Measurements from ENCODE around the gene LCP1.

LCP1 gene

DNA sequence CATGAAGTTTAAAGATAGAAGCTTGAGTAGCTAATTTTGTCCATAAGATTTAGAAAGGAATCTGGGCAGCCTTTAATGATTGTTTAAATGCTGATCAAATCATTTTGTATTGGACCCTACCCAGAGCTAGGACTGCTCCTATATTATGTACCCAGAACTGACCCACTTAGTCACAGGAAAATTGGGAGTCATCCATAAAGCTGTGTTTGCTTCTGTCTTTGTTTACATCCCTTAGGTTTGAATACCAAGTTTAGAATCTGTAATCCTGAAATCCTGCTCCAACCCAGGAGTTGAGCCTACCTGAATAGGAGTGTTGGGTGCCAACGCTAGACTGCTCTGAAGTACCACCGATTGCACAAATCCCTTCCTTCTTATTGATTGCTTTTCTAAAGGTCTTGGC lies 23.8 kb downstream of the LCP1 start:
- DNase-seq = no peak

DNA sequence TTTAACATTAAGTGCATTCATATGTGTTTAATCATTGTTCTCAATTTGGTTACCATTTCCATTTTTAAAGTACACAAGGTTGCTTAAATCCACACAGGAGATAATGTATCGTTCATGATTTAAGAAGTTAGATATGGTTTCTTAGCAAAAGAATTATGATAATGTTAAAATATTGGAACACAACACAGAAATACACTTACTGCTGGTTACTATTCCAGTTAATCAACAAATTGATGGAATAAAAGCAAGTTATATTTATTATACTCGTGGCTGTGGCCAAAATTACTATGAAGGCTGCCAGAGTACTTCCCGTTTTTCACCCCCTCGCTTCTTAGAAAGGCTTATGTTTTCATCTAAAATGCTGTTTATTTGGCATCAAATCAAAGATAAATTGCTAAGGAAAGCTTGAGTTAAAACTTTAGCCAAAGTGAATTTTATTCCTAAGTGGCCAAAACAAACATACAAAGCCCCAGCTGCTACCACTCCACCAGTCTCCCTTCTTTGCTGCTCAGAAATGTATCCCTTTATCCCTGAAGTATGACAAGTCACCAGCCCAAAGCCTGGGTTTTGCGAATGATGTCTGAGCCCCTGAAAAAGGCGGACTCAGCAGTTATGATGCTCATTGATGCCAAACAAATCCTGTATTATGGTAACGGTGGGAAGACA lies 27.7 kb downstream of the LCP1 start:
- DNase-seq = no peak

DNA sequence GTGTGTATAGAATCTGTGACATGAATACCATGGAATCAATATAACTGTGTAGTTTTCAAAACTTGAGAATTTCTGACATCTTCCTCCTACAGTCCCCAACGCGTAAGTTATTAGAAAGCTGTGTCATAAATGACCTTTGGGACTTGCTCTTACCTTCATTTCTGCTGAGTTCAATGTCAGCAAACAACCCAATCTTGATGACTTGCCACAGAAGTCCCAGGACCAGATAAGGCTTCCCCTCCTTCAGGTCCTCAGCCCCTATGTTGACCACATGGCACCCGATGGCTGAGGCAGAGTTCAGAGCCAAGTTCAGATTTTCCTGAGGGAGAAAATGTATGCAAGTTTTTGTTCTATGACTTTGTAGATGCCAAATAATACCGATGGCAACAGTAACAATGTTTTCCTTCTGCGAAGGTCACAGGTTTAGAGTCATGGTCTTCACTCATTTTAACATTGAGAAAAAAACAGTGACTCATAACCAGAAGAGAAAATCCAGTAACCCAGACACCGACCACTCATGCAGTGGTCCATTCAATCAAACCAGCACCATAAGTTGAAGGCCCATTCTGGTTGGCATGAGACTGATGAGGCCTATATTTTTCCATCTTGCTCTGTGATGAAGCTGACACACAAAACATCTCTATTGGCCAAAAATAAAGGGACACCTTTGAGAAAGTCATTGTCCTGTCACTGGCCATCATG lies 29.2 kb downstream of the LCP1 start:
- no peak for DNase-seq

DNA sequence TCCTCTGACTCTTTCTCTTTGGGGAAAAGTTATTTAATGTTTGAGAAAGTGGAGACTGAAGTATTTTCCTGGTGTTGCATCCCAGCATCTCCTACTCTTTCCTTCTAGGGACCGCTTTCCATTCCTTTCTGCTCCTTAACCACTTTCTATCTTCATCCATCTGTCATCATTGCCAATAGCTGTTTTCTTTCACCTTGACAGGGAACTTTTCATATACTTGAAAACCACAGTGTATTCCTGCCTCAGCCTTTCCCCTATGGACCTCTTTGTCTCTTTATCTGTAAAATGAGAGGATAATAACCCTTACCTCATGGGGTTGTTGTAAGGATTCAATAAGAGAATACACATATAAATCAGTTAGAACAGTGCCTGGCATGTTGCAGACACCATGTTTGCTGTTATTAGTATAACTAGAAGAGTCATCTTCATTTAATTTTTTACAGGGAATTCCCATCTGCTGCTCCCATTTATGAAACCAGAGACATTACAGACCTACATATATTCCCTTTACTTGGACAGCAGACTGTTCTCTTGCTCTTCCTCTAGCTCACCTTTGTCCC lies 31.8 kb downstream of the LCP1 start:
- DNase-seq = no peak

DNA sequence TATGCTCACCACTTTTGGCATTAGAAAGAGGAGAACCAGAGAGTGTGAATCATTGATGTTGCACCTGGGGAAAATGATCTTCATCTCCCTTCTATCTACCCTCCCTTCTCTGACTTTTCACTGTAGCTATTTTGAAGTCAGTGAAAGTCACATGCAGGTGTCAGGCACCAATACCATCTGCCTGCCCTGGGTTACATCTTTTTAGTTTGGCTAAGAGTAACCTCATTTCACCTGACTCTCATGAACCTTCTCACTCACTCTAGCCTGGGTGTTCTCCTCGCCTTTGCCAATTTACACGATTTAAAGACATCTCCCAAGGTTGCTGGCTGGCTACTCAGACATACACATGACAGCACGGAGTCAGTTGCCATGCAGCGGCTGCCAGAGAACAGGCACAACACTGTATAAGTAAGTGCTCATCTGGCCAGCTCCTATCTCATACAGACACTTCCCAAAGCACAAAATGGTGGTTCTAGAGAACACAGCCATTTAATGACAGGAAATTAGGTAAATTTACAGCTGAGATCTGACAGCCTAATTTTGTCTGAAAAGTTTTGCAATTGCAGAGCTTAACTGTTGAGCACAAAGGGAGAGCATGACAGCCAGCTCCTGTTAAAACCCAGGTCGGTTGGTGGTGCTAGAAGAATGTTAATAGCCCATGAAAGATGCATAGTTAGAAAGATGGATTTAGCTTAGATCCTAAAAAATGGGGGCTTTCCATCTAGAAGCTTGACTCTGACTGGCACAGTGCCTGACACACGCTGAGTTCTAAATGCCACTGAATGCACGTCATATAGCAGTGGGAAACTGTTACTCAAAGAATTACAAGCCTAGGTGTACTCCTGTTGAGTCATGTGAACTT lies 32.5 kb downstream of the LCP1 start:
- DNase-seq = no peak

DNA sequence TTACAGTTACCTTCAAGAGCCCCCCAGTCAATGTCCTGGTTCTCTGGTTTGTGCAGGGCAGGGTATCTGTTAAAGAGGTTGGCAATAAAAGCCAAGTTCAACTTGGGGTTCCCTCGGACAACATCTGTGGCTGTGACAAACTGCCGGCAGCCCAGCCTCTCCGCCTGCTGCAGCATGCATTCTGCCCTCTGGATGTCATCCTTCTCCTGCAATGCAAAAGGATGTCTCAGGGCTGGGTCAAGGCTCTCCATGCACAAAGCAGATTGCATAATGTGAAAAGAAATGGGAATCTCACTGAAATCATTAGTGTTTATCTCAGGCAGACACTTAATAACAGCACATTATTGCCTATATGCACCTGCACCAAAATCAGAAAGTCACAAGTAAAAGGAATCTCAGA lies 35.1 kb downstream of the LCP1 start:
- DNase-seq = no peak

- DNase-seq = no peak
These were observed 36.0 kb downstream of the LCP1 start for GRCh38 chr13:46145950-46146349.

GRCh38 chr13:46145135-46145534 lies 36.8 kb downstream of the LCP1 start:
- no peak for DNase-seq

DNA sequence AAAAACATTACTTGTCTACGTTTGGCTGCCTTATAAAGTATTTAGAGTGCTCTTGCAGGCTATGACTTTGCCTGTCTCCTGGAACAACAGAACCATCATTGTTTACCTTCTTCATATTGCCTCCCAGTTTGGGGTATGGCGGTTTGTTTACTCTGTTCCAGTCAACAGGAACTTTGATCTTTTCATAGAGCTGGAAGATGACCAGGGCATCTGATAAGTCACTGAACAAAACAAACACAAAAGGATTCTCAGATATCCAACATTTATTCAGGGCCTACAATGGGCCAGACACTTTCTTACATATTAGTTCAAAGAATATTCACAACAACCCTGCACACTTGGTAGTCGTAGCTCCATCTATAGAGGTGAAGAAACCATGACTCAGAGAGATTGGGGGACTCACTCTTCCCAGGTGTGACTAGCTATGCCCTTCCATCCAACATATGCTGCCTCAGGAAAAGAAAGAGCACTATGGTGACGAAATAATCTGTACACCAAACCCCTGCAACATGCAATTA lies 38.7 kb downstream of the LCP1 start:
- no peak for DNase-seq

DNA sequence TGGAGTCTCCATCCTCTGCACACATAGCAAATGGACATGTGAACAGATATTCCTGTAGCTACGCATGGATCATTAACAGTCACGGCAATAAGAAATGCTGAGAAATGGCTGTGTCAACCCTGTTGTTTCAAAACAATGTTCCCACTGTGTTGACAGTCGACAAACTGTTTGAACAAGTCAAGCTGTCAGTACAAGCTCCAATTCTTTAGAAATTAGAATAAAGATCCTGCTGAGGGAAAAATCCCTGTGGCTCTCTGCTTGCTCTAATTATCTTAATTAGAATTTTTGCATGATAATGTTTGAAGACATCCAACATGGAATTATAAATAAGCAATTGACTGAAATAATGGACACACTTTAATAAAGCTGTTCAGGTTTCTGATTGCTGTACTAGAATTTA lies 39.2 kb downstream of the LCP1 start:
- DNase-seq = no peak

GRCh38 chr13:46140044-46140443 lies 41.9 kb downstream of the LCP1 start:
- no peak for DNase-seq

- no peak for DNase-seq
These were observed 44.2 kb downstream of the LCP1 start for GRCh38 chr13:46137627-46138317.

- DNase-seq = no peak
These were observed 45.3 kb downstream of the LCP1 start for GRCh38 chr13:46136688-46137087.

- DNase-seq = no peak
These were observed 46.9 kb downstream of the LCP1 start for GRCh38 chr13:46134961-46135522.

DNA sequence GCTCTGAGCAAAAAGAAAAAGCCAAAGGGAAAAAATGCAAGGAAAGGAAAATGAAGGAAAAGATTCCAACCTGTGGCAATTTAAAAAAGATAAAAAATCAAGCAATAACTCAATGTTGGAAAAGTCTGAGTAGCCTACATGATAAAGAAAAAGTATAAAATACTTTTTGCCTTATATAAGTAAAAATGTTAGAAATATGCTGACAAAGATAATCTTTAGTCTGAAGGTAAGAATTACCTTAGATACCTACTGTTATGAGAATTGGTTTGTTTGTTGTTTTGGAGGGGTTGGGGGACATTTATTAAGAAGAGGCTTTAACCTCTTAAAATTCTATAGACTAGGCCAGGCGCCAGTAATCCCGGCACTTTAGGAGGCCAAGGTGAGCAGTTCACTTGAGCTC lies 47.5 kb downstream of the LCP1 start:
- DNase-seq = no peak

DNA sequence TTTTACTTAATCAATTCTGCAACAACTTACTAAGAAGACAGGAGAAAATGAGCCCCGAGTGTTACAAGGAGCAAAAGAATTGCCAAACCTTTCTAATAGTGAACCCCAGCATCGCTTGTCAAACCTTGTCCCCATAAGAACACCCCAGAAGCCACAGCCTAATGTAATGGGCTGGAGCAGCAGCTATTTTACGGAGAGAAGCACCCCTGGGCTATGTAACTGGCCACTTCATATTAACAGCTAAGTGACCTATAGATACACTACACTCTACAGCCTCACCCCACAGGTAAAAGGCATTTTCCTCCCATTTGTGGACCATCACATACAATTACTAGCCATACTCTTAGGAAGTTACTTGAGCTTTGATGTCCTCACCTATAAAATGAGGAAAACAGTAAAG lies 49.9 kb downstream of the LCP1 start:
- DNase-seq = no peak

DNA sequence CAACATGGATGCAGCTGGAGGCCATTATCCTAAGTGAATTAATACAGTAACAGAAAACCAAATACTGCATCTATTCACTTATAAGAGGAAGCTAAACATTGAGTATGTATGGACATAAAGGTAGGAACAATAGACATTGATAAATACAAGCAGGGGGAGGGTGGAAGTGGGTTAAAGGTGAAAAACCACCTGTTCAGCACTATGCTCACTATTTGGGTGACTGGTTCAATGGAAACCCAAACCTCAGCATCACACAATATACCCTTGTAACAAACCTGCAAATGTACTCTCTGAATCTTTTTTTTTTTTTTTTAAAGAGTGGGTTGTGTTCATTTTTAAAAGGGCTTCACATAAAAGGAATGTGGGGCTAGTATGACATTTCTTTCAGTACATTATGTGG lies 50.3 kb downstream of the LCP1 start:
- DNase-seq = no peak

DNA sequence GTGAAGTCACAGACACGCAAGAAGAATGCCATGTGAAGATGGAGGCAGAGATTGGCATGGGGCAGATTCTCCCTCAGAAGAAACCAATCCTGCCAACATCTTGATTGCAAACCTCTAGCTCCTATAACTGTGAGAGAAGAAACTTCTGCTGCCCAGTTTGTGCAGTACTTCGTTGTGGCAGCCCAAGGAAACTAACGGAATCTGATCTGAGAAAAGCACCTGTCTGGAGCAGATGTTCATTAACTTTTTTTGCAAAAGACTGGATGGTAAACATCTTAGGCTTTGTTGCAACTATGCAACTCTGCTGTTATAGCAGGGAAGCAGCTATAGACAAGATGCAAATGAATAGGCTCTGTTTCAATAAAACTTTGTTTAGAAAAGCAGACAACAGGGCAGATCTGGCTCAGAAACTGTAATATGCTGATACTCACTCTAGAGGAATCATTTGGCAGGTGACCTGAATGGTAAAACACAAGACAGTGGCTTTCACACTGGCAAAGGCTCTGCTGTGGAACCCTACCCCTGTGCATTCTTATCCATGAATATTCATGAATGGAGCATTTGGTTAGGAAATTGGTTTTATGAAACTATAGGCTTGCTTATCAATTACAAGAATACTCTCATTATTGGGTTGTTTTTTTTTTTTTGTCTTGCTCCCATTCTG lies 51.9 kb downstream of the LCP1 start:
- DNase-seq = no peak

DNA sequence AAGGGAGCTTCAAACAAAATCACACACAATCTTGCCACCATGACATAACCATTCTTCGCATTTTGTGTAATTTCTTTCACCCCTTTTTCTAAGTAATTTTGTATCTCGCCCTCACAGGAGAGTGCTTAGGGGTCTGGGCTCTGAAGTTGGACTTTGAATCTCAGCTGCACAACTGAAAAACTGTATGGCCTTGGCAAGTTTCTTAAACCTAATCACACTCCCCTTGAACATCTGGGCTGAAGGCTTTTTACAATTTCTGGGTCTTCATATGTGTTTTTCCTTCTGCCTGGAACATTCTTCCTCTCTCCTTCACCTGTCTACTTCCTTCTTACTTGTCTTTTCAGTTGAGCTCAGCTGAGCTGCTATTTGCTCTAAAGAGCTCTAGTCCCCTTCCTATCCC lies 52.9 kb downstream of the LCP1 start:
- no peak for DNase-seq

GRCh38 chr13:46127358-46128023 lies 54.5 kb downstream of the LCP1 start:
- no peak for DNase-seq

All from RPMI8226 (cell line).